GM23248 (cell line): ENCODE results near the gene CD22.

Source experiments
- EZH2 ChIP-seq: fragments of 200-600 bp; sonication (generic); IDR thresholded peaks from 2 replicates; pipeline ENCODE4 v1.6.1; 2018; ENCODE audit warnings: antibody characterized with exemption, mild to moderate bottlenecking; ENCODE audit not compliant: insufficient read depth, poor library complexity, severe bottlenecking
- EZH2phosphoT487 ChIP-seq: fragments of 200-600 bp; sonication (generic); IDR thresholded peaks from 2 replicates; pipeline ENCODE4 v1.6.1; 2018; ENCODE audit warnings: antibody characterized with exemption, moderate library complexity, mild to moderate bottlenecking, low read depth; ENCODE audit not compliant: insufficient read depth

- TF ChIP-seq EZH2phosphoT487 (no peak), EZH2 (no peak)
Observed at GRCh38 chr19:35395382-35396199, 66.6 kb downstream of the CD22 start.
